HUES48 (cell line): Measurements from ENCODE around the gene DUSP12.
A peak's percentile ranks its signal among the peaks of the same experiment; 100 is the strongest.

ENCODE experiments used
- H3K27ac ChIP-seq: one replicate; pipeline ENCODE4 v1.7.0; 2013; ENCODE audit warnings: low read depth, low read length, inconsistent platforms
- H3K27me3 ChIP-seq: 2 replicates; pipeline ENCODE4 v1.6.1; 2013; ENCODE audit warnings: mild to moderate bottlenecking, low read length; ENCODE audit not compliant: control insufficient read depth, insufficient read depth
- H3K36me3 ChIP-seq: 2 replicates; pipeline ENCODE4 v1.6.1; 2013; ENCODE audit warnings: low read length; ENCODE audit not compliant: control insufficient read depth, insufficient read depth
- H3K4me1 ChIP-seq: 2 replicates; pipeline ENCODE4 v1.6.1; 2013; ENCODE audit warnings: mild to moderate bottlenecking, low read length; ENCODE audit not compliant: control insufficient read depth, insufficient read depth
- H3K4me3 ChIP-seq: 2 replicates; pipeline ENCODE4 v1.5.1; 2013; ENCODE audit warnings: mild to moderate bottlenecking, low read depth, low read length
- H3K9ac ChIP-seq: 2 replicates; pipeline ENCODE4 v1.6.1; 2013; ENCODE audit warnings: mild to moderate bottlenecking, low read depth, low read length, moderate library complexity
- H3K9me3 ChIP-seq: 2 replicates; pipeline ENCODE4 v1.6.1; 2013; ENCODE audit warnings: low read length; ENCODE audit not compliant: control insufficient read depth, insufficient read depth

Gene DUSP12

GRCh38 chr1:161728376-161729226, 21.0 kb upstream of the DUSP12 start:
- H3K4me1 ChIP-seq: peaks cover 21% of the 10 kb centered on the region
- peaks cover 39% of the 10 kb centered on the region for H3K27me3 ChIP-seq
- no peaks in the 10 kb centered on the region for H3K36me3 ChIP-seq
- H3K9ac ChIP-seq: no peak overlapping the region
- no peak overlapping the region for H3K27ac ChIP-seq
- H3K9me3 ChIP-seq: no peaks in the 10 kb centered on the region
- no peak overlapping the region for H3K4me3 ChIP-seq

- no peaks in the 10 kb centered on the region for H3K9me3 ChIP-seq
- H3K4me1 ChIP-seq: peaks cover 21% of the 10 kb centered on the region
- H3K9ac ChIP-seq: no peak overlapping the region
- no peak overlapping the region for H3K27ac ChIP-seq
- no peaks in the 10 kb centered on the region for H3K36me3 ChIP-seq
- H3K27me3 ChIP-seq: peaks cover 25% of the 10 kb centered on the region
- no peak overlapping the region for H3K4me3 ChIP-seq
Observed at GRCh38 chr1:161730050-161730564, 19.5 kb upstream of the DUSP12 start.

GRCh38 chr1:161731241-161731640, 18.3 kb upstream of the DUSP12 start:
- Histone ChIP-seq H3K9ac (no peak overlapping the region), H3K36me3 (no peaks in the 10 kb centered on the region), H3K27me3 (peaks cover 14% of the 10 kb centered on the region), H3K27ac (no peak overlapping the region), H3K4me3 (no peak overlapping the region), H3K9me3 (no peaks in the 10 kb centered on the region), H3K4me1 (peaks cover 27% of the 10 kb centered on the region)

- H3K27ac ChIP-seq: no peak overlapping the region
- H3K36me3 ChIP-seq: no peaks in the 10 kb centered on the region
- H3K4me1 ChIP-seq: peaks cover 36% of the 10 kb centered on the region
- no peak overlapping the region for H3K4me3 ChIP-seq
- H3K9ac ChIP-seq: no peak overlapping the region
- no peaks in the 10 kb centered on the region for H3K9me3 ChIP-seq
- H3K27me3 ChIP-seq: peaks cover 8% of the 10 kb centered on the region
Observed at GRCh38 chr1:161731981-161732718, 17.4 kb upstream of the DUSP12 start.

GRCh38 chr1:161733526-161733925, 16.1 kb upstream of the DUSP12 start:
- Histone ChIP-seq H3K27me3 (peaks cover 3% of the 10 kb centered on the region), H3K4me3 (no peak overlapping the region), H3K9ac (no peak overlapping the region), H3K4me1 (peaks cover 42% of the 10 kb centered on the region), H3K9me3 (no peaks in the 10 kb centered on the region), H3K36me3 (no peaks in the 10 kb centered on the region), H3K27ac (no peak overlapping the region)

- peak overlapping the region; percentile 16; the same call in 1 of the 2 replicates for H3K4me3 ChIP-seq
- peaks cover 33% of the 10 kb centered on the region for H3K4me1 ChIP-seq
- H3K27ac ChIP-seq: no peak overlapping the region
- no peaks in the 10 kb centered on the region for H3K9me3 ChIP-seq
- no peaks in the 10 kb centered on the region for H3K36me3 ChIP-seq
- no peaks in the 10 kb centered on the region for H3K27me3 ChIP-seq
- H3K9ac ChIP-seq: no peak overlapping the region
Observed at GRCh38 chr1:161735837-161736236, 13.7 kb upstream of the DUSP12 start.

- Histone ChIP-seq H3K9me3 (no peaks in the 10 kb centered on the region), H3K27ac (no peak overlapping the region), H3K4me3 (peak overlapping the region; percentile 16; the same call in 1 of the 2 replicates), H3K36me3 (no peaks in the 10 kb centered on the region), H3K27me3 (no peaks in the 10 kb centered on the region), H3K9ac (no peak overlapping the region), H3K4me1 (peaks cover 29% of the 10 kb centered on the region)
Observed at GRCh38 chr1:161736335-161736969, 13.1 kb upstream of the DUSP12 start.

GRCh38 chr1:161737625-161738024, 12.0 kb upstream of the DUSP12 start:
- peak overlapping the region; percentile 64 for H3K27ac ChIP-seq
- H3K4me3 ChIP-seq: peak overlapping the region; percentile 4; the same call in 1 of the 2 replicates
- H3K4me1 ChIP-seq: peaks cover 27% of the 10 kb centered on the region
- no peaks in the 10 kb centered on the region for H3K36me3 ChIP-seq
- H3K9me3 ChIP-seq: no peaks in the 10 kb centered on the region
- H3K9ac ChIP-seq: no peak overlapping the region
- no peaks in the 10 kb centered on the region for H3K27me3 ChIP-seq

- H3K4me1 ChIP-seq: peaks cover 27% of the 10 kb centered on the region
- H3K27me3 ChIP-seq: no peaks in the 10 kb centered on the region
- no peak overlapping the region for H3K9ac ChIP-seq
- H3K4me3 ChIP-seq: no peak overlapping the region
- no peaks in the 10 kb centered on the region for H3K9me3 ChIP-seq
- no peak overlapping the region for H3K27ac ChIP-seq
- H3K36me3 ChIP-seq: no peaks in the 10 kb centered on the region
Observed at GRCh38 chr1:161738627-161739287, 10.8 kb upstream of the DUSP12 start.

GRCh38 chr1:161739865-161740566, 9.6 kb upstream of the DUSP12 start:
- Histone ChIP-seq H3K9ac (no peak overlapping the region), H3K4me3 (no peak overlapping the region), H3K36me3 (no peaks in the 10 kb centered on the region), H3K27me3 (no peaks in the 10 kb centered on the region), H3K9me3 (no peaks in the 10 kb centered on the region), H3K4me1 (peaks cover 27% of the 10 kb centered on the region), H3K27ac (no peak overlapping the region)
